Cardiac muscle cell (in vitro differentiated cells and primary cell): Measurements from ENCODE around the gene DSCAML1. TPM values are rescaled to one million over a fixed set of nuclear protein-coding genes. Genes with fewer than 3 reads are reported as not detected.

Experiments
- DNase-seq, 2 donors: peaks; one replicate each; pipeline versions ENCODE4 v3.0.0 to v3.0.0-alpha.2; 2010 to 2017; ENCODE audit warnings: low read depth in 1 of 2, low spot score in 1 of 2
- H3K27ac ChIP-seq: fragments of 200-600 bp; sonication (generic); 2 replicates; pipeline ENCODE4 v1.5.1; 2016
- H3K27me3 ChIP-seq: fragments of 200-600 bp; sonication (generic); 2 replicates; pipeline ENCODE4 v1.6.0; 2016; ENCODE audit warnings: control low read depth
- H3K36me3 ChIP-seq: fragments of 200-600 bp; sonication (generic); 2 replicates; pipeline ENCODE4 v1.5.1; 2016; ENCODE audit warnings: control low read depth
- H3K4me1 ChIP-seq: fragments of 200-600 bp; sonication (generic); 2 replicates; pipeline ENCODE4 v1.8.1; 2017; ENCODE audit warnings: low read depth, mild to moderate bottlenecking, mixed run types
- H3K4me3 ChIP-seq: fragments of 200-600 bp; sonication (generic); 2 replicates; pipeline ENCODE4 v1.5.1; 2016; ENCODE audit warnings: mild to moderate bottlenecking
- H3K9me3 ChIP-seq: fragments of 200-600 bp; sonication (generic); 2 replicates; pipeline ENCODE4 v1.5.1; 2017; ENCODE audit warnings: low read depth, mild to moderate bottlenecking, control low read depth
- polyA plus RNA-seq: library from polyadenylated mRNA; unstranded; fragments of >200 nt; fragmentation: Nextera tagmentation; extraction: Ambion mirVana; gene quantifications from 2 replicates; pipeline ENCODE4 v1.2.1, GENCODE V29; 2016
- total RNA-seq: library from RNA; depleted of rRNA; stranded (reverse); fragments of >200 nt; gene quantifications from 2 replicates; pipeline ENCODE4 v1.2.3, GENCODE V29; 2016
- TF ChIP-seq, protein P1 (sequence below): IDR thresholded peaks from 2 replicates; pipeline ENCODE4 v1.5.1; 2012; ENCODE audit warnings: low read depth, mild to moderate bottlenecking, low read length

DSCAML1 gene
- total and polyA plus RNA-seq, 2 experiments from 2014 or later: 1.8 TPM; not detected in 1

DNA sequence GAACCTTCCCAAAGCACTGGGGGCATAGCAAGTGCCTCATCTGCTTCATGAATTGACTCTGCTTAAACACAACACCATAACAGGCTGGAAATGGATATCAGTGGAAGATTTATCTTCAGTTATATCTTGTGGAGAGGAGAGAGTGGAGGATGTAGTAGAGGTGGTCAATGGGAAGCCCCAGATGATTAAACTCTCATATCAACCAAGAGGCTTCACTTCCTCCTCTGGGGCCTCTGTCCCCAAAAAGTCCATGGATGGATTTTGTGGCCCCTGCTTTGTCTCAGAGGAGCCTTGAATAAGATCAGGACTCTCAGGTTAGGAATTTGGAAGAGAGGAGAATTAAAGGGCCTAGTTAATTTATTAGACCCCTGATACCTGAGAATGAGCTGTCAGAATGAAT, 363.3 kb downstream of the DSCAML1 start:
- H3K4me3 ChIP-seq: no peak overlapping the region

DNA sequence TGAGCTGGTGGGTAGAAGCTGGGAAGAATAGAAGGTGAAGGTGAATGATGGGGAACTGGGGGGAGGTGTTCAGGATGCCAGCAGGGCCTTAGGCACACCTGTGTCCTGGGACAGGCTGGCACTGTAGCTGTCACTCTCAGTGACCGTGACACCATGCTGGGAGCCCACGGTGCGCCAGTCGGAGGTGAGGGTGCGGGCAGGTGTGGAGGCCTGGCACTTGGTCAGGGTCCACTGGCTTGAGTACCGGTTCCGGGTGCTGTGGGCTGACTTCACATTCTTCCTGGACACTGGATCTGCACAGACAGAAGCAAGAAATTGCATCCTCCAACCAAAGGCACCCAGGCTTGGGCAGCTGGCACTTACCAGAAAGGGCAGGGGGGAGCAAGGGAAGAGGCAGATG, 365.6 kb downstream of the DSCAML1 start:
- H3K27ac ChIP-seq: no peak overlapping the region

More for the DNA sequence above, 363.3 kb downstream of the DSCAML1 start:
- H3K27me3 ChIP-seq: no peaks in the 10 kb centered on the region
- TF ChIP-seq, protein P1, sequence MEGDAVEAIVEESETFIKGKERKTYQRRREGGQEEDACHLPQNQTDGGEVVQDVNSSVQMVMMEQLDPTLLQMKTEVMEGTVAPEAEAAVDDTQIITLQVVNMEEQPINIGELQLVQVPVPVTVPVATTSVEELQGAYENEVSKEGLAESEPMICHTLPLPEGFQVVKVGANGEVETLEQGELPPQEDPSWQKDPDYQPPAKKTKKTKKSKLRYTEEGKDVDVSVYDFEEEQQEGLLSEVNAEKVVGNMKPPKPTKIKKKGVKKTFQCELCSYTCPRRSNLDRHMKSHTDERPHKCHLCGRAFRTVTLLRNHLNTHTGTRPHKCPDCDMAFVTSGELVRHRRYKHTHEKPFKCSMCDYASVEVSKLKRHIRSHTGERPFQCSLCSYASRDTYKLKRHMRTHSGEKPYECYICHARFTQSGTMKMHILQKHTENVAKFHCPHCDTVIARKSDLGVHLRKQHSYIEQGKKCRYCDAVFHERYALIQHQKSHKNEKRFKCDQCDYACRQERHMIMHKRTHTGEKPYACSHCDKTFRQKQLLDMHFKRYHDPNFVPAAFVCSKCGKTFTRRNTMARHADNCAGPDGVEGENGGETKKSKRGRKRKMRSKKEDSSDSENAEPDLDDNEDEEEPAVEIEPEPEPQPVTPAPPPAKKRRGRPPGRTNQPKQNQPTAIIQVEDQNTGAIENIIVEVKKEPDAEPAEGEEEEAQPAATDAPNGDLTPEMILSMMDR: no peak
- H3K36me3 ChIP-seq: no peaks in the 10 kb centered on the region
- no peaks in the 10 kb centered on the region for H3K4me1 ChIP-seq
- no peak for DNase-seq
- no peaks in the 10 kb centered on the region for H3K9me3 ChIP-seq
- no peak overlapping the region for H3K27ac ChIP-seq

DNA sequence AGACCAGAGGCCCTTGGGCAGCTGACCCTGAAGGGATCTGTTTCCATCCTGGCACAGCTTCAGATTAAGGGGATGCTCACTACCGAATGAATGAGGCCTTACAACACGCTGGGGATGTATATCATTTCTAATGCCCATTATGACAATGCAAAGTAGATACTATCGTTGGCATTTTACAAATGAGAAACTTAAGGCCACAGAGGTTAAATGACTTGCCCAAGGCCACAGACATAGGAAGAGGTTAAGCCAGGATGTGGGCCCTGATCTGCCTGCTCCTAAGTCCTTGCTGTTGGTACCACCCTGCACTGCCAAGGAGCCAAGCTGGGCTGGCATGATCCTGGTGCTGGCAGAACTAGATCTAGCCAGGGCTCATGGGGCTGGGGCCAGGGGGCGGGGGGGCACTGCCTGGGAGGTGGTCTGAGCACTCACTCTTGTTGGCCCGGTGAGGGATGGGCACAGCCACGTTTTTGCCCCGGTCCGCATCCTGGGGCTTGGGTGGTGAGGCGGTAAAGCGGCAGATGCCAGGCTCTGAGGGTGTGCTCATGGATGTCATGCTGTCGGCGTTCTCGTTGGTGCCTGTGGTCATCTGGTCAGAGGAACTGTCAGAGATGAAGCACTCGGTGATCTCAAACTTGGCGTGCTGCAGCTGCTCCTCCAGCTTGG, 366.6 kb downstream of the DSCAML1 start:
- Histone ChIP-seq H3K4me1 (no peaks in the 10 kb centered on the region), H3K27ac (no peak overlapping the region), H3K4me3 (no peak overlapping the region), H3K27me3 (peaks cover 5% of the 10 kb centered on the region), H3K9me3 (no peaks in the 10 kb centered on the region), H3K36me3 (no peaks in the 10 kb centered on the region)
- TF ChIP-seq, protein P1: no peak
- no peak for DNase-seq

More for the DNA sequence above, 365.6 kb downstream of the DSCAML1 start:
- Histone ChIP-seq H3K4me3 (no peak overlapping the region), H3K4me1 (no peaks in the 10 kb centered on the region), H3K27me3 (peaks cover 3% of the 10 kb centered on the region), H3K36me3 (no peaks in the 10 kb centered on the region), H3K9me3 (no peaks in the 10 kb centered on the region)
- DNase-seq: no peak
- TF ChIP-seq, protein P1: no peak

DNA sequence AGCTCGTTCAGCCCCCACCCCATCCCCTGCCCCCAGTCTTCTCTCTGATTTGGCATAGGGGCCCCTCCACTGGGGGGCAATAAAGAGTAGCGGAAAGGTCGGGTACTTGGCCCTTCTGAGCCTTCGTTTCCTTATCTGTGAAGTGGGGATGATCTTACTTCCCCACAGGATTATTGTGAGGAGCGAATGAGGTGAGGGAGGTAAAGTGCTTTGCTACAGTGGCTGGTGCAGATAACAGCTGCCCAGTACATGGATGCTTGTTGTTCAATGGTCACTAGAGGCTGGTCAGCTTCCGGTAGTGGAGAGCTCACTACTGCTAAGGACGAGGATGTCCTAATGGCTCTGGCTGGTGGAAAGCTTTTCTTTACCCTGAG, 368.2 kb downstream of the DSCAML1 start:
- TF ChIP-seq, protein P1: no peak
- Histone ChIP-seq H3K9me3 (no peaks in the 10 kb centered on the region), H3K4me3 (no peak overlapping the region), H3K27ac (no peak overlapping the region), H3K4me1 (no peaks in the 10 kb centered on the region), H3K27me3 (peaks cover 5% of the 10 kb centered on the region), H3K36me3 (no peaks in the 10 kb centered on the region)
- no peak for DNase-seq

DNA sequence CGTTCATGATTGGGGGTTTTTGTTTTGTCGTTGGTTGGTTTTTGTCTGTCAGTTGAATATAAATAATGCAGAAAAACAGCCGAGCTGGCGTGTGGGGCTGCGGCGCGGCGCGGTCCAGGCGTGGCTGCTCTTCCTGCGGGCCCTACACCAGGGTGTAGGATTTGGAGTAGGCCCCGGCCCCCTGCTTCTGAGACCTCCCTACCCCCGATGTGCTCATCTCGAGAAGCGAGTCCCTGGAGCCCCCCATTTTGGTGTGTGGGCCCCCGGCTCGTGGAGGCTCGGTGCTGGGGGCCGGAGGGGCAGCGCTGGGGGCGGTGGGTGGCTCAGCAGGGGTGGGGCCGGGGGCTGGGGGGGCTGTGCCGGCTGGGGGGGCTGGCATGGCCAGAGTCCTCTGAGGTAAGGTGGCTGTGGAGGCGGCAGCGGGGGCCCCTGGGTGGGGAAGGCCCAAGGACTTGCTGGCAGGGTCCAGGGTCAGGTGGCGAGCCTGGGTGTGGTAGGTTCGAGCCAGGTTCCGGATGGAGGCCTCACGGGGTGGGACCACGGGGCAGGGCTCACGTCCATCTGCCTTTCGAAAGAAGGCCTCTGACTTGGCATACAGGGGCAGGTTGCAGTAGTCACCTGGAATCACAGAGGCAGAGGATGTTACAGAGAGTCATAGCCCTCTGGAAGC, 368.7 kb downstream of the DSCAML1 start:
- DNase-seq: no peak
- no peak overlapping the region for H3K27ac ChIP-seq

More for the DNA sequence above, 368.7 kb downstream of the DSCAML1 start:
- no peaks in the 10 kb centered on the region for H3K4me1 ChIP-seq
- no peaks in the 10 kb centered on the region for H3K9me3 ChIP-seq
- TF ChIP-seq, protein P1: no peak
- peaks cover 5% of the 10 kb centered on the region for H3K27me3 ChIP-seq
- no peak overlapping the region for H3K4me3 ChIP-seq
- no peaks in the 10 kb centered on the region for H3K36me3 ChIP-seq
